ENCODE results near the gene CD81. TPM values are rescaled to one million over a fixed set of nuclear protein-coding genes. Genes with fewer than 3 reads are reported as not detected.

The CD81 gene
- total RNA-seq, 1 experiment from 2014 or later, result 194 TPM

- Histone ChIP-seq H3K27me3 (replicated peaks; ENCODE audit: insufficient read depth, low read depth, low read length, poor library complexity) (no peaks in the 10 kb centered on the region), H3K9me3 (ENCODE audit: low read depth, low read length, poor library complexity, severe bottlenecking) (no peaks in the 10 kb centered on the region), H3K36me3 (ENCODE audit: insufficient read depth, low read length, poor library complexity, severe bottlenecking) (no peaks in the 10 kb centered on the region), H3K4me3 (ENCODE audit: low read depth, low read length, poor library complexity, severe bottlenecking) (no peak overlapping the region), H3K27ac (ENCODE audit: low read depth, low read length, poor library complexity, severe bottlenecking) (no peak overlapping the region), H3K4me1 (ENCODE audit: insufficient read depth, low read length, poor library complexity, severe bottlenecking) (no peaks in the 10 kb centered on the region)
- ChIA-PET POLR2A (ENCODE audit: low non-redundant PET) (no interaction called here), CTCF (no interaction called here)
- no TSS peak for BruUV-seq (replicated peaks)
- no peak for TF ChIP-seq CTCF (conservative IDR thresholded peaks at IDR 0.05; ENCODE audit: low read depth, low read length)
- no peak for TF ChIP-seq EZH2 (IDR thresholded peaks at IDR 0.05; ENCODE audit: borderline replicate concordance, low read depth, low read length, poor library complexity, severe bottlenecking)
- intact Hi-C loops (cut with micrococcal nuclease; ENCODE audit: unreplicated experiment), result no loop called here
- DNase-seq (ENCODE audit: low spot score), result no peak
These were observed 16.9 kb upstream of the CD81 start for GRCh38 chr11:2360081-2360642.

- intact Hi-C loops (cut with micrococcal nuclease; ENCODE audit: unreplicated experiment), result no loop called here
- POLR2A ChIA-PET (ENCODE audit: low non-redundant PET), result no interaction called here
- TF ChIP-seq CTCF (conservative IDR thresholded peaks at IDR 0.05; ENCODE audit: low read depth, low read length), result no peak
These were observed 15.5 kb upstream of the CD81 start for GRCh38 chr11:2361565-2361964.

GRCh38 chr11:2362414-2362813 lies 14.7 kb upstream of the CD81 start:
- TF ChIP-seq CTCF (conservative IDR thresholded peaks at IDR 0.05; ENCODE audit: low read depth, low read length), result no peak
- TF ChIP-seq EZH2 (IDR thresholded peaks at IDR 0.05; ENCODE audit: borderline replicate concordance, low read depth, low read length, poor library complexity, severe bottlenecking), result no peak
- Histone ChIP-seq H3K36me3 (ENCODE audit: insufficient read depth, low read length, poor library complexity, severe bottlenecking) (no peaks in the 10 kb centered on the region), H3K4me3 (ENCODE audit: low read depth, low read length, poor library complexity, severe bottlenecking) (no peak overlapping the region), H3K4me1 (ENCODE audit: insufficient read depth, low read length, poor library complexity, severe bottlenecking) (no peaks in the 10 kb centered on the region), H3K27me3 (replicated peaks; ENCODE audit: insufficient read depth, low read depth, low read length, poor library complexity) (no peaks in the 10 kb centered on the region), H3K27ac (ENCODE audit: low read depth, low read length, poor library complexity, severe bottlenecking) (no peak overlapping the region), H3K9me3 (ENCODE audit: low read depth, low read length, poor library complexity, severe bottlenecking) (no peaks in the 10 kb centered on the region)
- POLR2A ChIA-PET (ENCODE audit: low non-redundant PET), result no interaction called here
- CTCF ChIA-PET, result no interaction called here
- DNase-seq (ENCODE audit: low spot score), result no peak
- intact Hi-C loops (cut with micrococcal nuclease; ENCODE audit: unreplicated experiment), result no loop called here
- no TSS peak for BruUV-seq (replicated peaks)

More at GRCh38 chr11:2361565-2361964, 15.5 kb upstream of the CD81 start:
- Histone ChIP-seq H3K9me3 (ENCODE audit: low read depth, low read length, poor library complexity, severe bottlenecking) (no peaks in the 10 kb centered on the region), H3K4me1 (ENCODE audit: insufficient read depth, low read length, poor library complexity, severe bottlenecking) (no peaks in the 10 kb centered on the region), H3K36me3 (ENCODE audit: insufficient read depth, low read length, poor library complexity, severe bottlenecking) (no peaks in the 10 kb centered on the region), H3K27me3 (replicated peaks; ENCODE audit: insufficient read depth, low read depth, low read length, poor library complexity) (no peaks in the 10 kb centered on the region), H3K27ac (ENCODE audit: low read depth, low read length, poor library complexity, severe bottlenecking) (no peak overlapping the region), H3K4me3 (ENCODE audit: low read depth, low read length, poor library complexity, severe bottlenecking) (no peak overlapping the region)
- no peak for DNase-seq (ENCODE audit: low spot score)
- no TSS peak for BruUV-seq (replicated peaks)
- CTCF ChIA-PET, result no interaction called here

Measured in A673 (cell line).